B cell (primary cell): Measurements from ENCODE around the gene PPP3R1.

Source experiments
- EZH2 ChIP-seq: IDR thresholded peaks from 2 replicates; pipeline ENCODE4 v1.6.1; 2012; ENCODE audit warnings: borderline replicate concordance, low read depth, mild to moderate bottlenecking, moderate library complexity, low read length; ENCODE audit not compliant: insufficient read depth, poor library complexity, severe bottlenecking
- TF ChIP-seq, protein P1 (sequence below): fragments of 200-600 bp; IDR thresholded peaks from one replicate; pipeline ENCODE4 v1.8.0; 2022; ENCODE audit warnings: antibody characterized with exemption, mild to moderate bottlenecking

DNA sequence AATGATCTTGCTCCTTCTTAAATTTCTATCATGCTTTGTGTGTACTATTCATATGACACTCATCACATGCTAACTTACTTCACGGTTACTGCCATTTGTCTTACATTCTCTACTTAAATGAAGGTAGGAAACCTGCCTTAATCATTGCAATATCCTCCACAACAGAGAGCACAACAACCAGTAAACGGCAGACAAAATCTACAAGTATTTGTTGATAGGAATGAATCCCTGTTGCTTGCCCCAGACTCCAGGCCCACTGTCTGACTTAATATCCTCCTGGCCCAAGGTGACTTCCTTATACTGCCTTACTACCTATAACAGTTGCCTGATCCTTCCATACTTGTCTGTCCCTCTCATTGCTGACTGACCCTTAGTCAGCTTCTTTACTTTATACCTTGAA is 3.5 kb downstream of the PPP3R1 start:
- TF ChIP-seq, protein P1, sequence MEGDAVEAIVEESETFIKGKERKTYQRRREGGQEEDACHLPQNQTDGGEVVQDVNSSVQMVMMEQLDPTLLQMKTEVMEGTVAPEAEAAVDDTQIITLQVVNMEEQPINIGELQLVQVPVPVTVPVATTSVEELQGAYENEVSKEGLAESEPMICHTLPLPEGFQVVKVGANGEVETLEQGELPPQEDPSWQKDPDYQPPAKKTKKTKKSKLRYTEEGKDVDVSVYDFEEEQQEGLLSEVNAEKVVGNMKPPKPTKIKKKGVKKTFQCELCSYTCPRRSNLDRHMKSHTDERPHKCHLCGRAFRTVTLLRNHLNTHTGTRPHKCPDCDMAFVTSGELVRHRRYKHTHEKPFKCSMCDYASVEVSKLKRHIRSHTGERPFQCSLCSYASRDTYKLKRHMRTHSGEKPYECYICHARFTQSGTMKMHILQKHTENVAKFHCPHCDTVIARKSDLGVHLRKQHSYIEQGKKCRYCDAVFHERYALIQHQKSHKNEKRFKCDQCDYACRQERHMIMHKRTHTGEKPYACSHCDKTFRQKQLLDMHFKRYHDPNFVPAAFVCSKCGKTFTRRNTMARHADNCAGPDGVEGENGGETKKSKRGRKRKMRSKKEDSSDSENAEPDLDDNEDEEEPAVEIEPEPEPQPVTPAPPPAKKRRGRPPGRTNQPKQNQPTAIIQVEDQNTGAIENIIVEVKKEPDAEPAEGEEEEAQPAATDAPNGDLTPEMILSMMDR, result no peak
- no peak for TF ChIP-seq EZH2
